Tibial artery (tissue), 4 donors: ENCODE data around the gene CYP2A7.
"Not testable (repeated sequence)": the region's sequence is repeated elsewhere in the genome, so short reads cannot be mapped to it uniquely, and the experiment has no call there.

ENCODE experiments used
- DNase-seq, 2 donors: peaks; one replicate each; pipeline ENCODE4 v3.0.0-alpha.2; 2019
- H3K27ac ChIP-seq, 2 donors: fragments of 200-600 bp; sonication (generic) in 1 of 2; 1 replicate in 1 of 2; 2 replicates in 1 of 2; pipeline ENCODE4 v1.5.1; 2018 to 2019; ENCODE audit warnings: mild to moderate bottlenecking in 1 of 2
- H3K27me3 ChIP-seq, 2 donors: fragments of 200-600 bp; sonication (generic) in 1 of 2; one replicate each; pipeline versions ENCODE4 v1.5.1 to v1.6.0; 2016 to 2019
- H3K36me3 ChIP-seq, 3 donors: fragments of 200-600 bp; sonication (generic) in 2 of 3; one replicate each; pipeline ENCODE4 v1.5.1; 2016 to 2019; ENCODE audit warnings: mild to moderate bottlenecking in 2 of 3
- H3K4me1 ChIP-seq, 4 donors: fragments of 200-600 bp; sonication (generic) in 2 of 4; 1 replicate in 3 of 4; 2 replicates in 1 of 4; pipeline ENCODE4 v1.5.1; 2016 to 2019
- H3K4me3 ChIP-seq, 2 donors: fragments of 200-600 bp; sonication (generic) in 1 of 2; 1 replicate in 1 of 2; 2 replicates in 1 of 2; pipeline ENCODE4 v1.5.1; 2018 to 2019; ENCODE audit warnings: mild to moderate bottlenecking in 2 of 2
- H3K9me3 ChIP-seq, 3 donors: fragments of 200-600 bp; sonication (generic) in 1 of 3; one replicate each; pipeline ENCODE4 v1.5.1; 2016 to 2019
- intact Hi-C: fragments of 100-400 bp; cut with DNase I; formaldehyde crosslinking; loops from one replicate; pipeline ENCODE4 v1.15.0; 2023; ENCODE audit warnings: low total_unique reads
- TF ChIP-seq, protein P1 (sequence below), 2 experiments: fragments of 200-600 bp in 1 of 2; fragments of 450-650 bp in 1 of 2; IDR thresholded peaks; one replicate each; pipeline ENCODE4 v1.5.1; 2017 to 2019; ENCODE audit warnings: antibody characterized with exemption in 2 of 2, mild to moderate bottlenecking in 1 of 2, moderate library complexity in 1 of 2

The CYP2A7 gene, protein sequence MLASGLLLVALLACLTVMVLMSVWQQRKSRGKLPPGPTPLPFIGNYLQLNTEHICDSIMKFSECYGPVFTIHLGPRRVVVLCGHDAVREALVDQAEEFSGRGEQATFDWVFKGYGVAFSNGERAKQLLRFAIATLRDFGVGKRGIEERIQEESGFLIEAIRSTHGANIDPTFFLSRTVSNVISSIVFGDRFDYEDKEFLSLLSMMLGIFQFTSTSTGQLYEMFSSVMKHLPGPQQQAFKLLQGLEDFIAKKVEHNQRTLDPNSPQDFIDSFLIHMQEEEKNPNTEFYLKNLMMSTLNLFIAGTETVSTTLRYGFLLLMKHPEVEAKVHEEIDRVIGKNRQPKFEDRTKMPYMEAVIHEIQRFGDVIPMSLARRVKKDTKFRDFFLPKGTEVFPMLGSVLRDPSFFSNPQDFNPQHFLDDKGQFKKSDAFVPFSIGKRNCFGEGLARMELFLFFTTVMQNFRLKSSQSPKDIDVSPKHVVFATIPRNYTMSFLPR

DNA sequence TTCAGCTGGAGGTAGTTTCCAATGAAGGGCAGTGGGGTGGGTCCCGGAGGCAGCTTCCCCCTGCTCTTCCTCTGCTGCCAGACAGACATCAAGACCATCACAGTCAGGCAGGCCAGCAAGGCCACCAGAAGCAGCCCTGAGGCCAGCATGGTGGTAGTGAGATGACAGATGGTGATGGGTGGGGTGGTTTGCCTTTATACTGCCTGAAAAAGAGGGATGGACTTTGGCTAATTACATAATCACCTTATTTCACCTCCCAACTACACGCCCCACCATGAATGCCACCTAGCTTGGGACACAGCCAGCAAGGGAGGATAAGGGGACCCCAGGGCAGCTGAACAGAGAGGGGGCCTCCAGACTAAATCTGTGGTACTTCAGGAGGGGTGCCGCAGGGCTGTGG is at the start of gene CYP2A7:
CYP2A7 (minus strand) TSS at position 170 of the 400 bp plus-strand sequence; CDS start at position 149, 21 bp downstream.
- H3K4me3 ChIP-seq, intact Hi-C loops, H3K9me3 ChIP-seq, H3K27me3 ChIP-seq, H3K36me3 ChIP-seq, H3K4me1 ChIP-seq, H3K27ac ChIP-seq, DNase-seq: not testable (repeated sequence)

DNA sequence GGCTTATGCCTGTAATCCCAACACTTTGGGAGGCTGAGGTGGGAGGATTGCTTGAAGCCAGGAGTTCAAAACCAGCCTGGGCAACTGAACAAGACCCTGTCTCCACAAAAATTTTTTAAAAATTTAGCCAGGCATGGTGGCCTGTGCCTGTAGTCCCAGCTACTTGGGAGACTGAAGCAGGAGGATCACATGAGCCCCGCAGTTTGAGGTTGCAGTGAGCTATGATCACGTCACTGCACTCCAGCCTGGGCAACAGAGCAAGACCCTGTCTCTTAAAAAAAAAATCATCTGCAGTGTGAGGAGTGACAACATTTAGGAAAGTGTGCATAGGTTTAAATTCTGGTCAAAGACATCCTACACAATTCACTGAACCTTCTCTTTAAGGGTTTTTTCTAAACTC is 48.8 kb upstream of the CYP2A7 start:
- intact Hi-C loops, H3K36me3 ChIP-seq, H3K27ac ChIP-seq, DNase-seq, H3K4me1 ChIP-seq, H3K4me3 ChIP-seq, H3K27me3 ChIP-seq, H3K9me3 ChIP-seq: not testable (repeated sequence)

DNA sequence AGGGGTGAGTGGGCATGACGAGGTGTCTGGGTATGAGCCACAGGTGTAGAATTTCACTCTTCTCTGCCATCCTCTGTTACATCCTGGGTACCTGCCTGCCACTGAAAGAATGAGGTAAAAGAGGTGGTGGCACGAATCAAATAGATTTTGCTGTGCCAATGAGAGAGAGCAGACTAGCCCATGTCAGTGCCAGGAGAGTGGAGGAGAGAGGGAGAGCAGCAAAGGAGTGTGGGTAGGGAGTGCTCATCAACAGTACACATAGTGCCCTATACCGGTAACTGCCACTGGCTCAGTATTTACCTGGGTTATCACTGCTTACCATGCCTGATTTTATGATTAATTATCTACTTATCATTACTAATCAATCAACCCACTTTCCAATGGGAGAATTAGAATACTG is 47.9 kb upstream of the CYP2A7 start:
- H3K36me3 ChIP-seq, DNase-seq: not testable (repeated sequence)

GRCh38 chr19:40928850-40929249 is 46.8 kb upstream of the CYP2A7 start:
- H3K4me1 ChIP-seq = no peaks in the 10 kb centered on the region

More for the DNA sequence above, 47.9 kb upstream of the CYP2A7 start:
- H3K9me3 ChIP-seq, intact Hi-C loops, H3K27me3 ChIP-seq, H3K27ac ChIP-seq, H3K4me1 ChIP-seq, H3K4me3 ChIP-seq: not testable (repeated sequence)

GRCh38 chr19:40927567-40927966 is 45.5 kb upstream of the CYP2A7 start:
- H3K4me1 ChIP-seq = no peaks in the 10 kb centered on the region
- no peaks in the 10 kb centered on the region for H3K36me3 ChIP-seq
- H3K27me3 ChIP-seq = peaks cover 0 to 5% of the 10 kb centered on the region in 2 donors
- no peak overlapping the region for H3K27ac ChIP-seq
- no peaks in the 10 kb centered on the region for H3K9me3 ChIP-seq
- no peak for DNase-seq
- no peak overlapping the region for H3K4me3 ChIP-seq
- intact Hi-C loops = no loop called here
- TF ChIP-seq, protein P1, sequence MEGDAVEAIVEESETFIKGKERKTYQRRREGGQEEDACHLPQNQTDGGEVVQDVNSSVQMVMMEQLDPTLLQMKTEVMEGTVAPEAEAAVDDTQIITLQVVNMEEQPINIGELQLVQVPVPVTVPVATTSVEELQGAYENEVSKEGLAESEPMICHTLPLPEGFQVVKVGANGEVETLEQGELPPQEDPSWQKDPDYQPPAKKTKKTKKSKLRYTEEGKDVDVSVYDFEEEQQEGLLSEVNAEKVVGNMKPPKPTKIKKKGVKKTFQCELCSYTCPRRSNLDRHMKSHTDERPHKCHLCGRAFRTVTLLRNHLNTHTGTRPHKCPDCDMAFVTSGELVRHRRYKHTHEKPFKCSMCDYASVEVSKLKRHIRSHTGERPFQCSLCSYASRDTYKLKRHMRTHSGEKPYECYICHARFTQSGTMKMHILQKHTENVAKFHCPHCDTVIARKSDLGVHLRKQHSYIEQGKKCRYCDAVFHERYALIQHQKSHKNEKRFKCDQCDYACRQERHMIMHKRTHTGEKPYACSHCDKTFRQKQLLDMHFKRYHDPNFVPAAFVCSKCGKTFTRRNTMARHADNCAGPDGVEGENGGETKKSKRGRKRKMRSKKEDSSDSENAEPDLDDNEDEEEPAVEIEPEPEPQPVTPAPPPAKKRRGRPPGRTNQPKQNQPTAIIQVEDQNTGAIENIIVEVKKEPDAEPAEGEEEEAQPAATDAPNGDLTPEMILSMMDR (IDR thresholded peaks at IDR 0.05) = no peak

More at GRCh38 chr19:40928850-40929249, 46.8 kb upstream of the CYP2A7 start:
- TF ChIP-seq, protein P1 (IDR thresholded peaks at IDR 0.05) = no peak
- intact Hi-C loops = no loop called here
- Histone ChIP-seq H3K36me3 (no peaks in the 10 kb centered on the region), H3K9me3 (no peaks in the 10 kb centered on the region), H3K27ac (no peak overlapping the region), H3K4me3 (no peak overlapping the region), H3K27me3 (peaks cover 0 to 5% of the 10 kb centered on the region in 2 donors)
- no peak for DNase-seq

DNA sequence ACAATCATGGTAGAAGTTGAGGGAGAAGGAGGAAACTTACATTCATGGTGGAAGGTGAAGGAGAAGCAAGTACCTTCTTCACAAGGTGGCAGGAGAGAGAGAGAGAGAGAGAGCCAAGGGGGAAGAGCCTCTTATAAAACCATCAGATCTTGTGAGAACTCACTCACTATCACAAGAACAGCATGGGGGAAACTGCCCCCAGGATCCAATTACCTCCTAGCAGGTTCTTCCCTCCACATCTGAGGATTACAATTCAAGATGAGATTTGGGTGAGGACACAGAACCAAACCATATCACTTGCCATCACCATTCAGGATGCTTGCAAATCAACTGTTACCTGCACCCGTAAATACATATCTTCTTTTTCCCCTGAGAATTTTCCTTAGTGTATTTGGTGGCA is 44.2 kb upstream of the CYP2A7 start:
- H3K27me3 ChIP-seq, H3K4me3 ChIP-seq, H3K4me1 ChIP-seq, DNase-seq, intact Hi-C loops, H3K9me3 ChIP-seq, H3K36me3 ChIP-seq, H3K27ac ChIP-seq: not testable (repeated sequence)

DNA sequence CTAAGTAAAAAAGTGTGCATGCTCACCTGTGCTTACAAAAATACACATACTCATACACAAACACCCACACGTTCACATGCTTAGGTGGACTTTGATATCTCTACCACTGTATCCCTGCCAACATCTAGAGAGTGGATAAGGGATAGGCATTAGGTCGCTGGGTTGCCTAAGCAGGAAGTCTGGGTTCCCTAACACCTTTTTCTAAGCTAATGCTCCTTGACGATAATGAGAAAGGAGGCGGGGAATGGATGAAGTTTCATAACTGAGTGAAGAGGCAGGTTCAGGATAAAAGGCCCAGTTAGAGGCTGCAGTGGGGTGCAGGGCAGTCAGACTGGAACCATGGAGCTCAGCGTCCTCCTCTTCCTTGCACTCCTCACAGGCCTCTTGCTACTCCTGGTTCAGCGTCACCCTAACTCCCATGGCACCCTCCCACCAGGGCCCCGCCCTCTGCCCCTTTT is 41.9 kb upstream of the CYP2A7 start:
- Histone ChIP-seq H3K4me1 (no peaks in the 10 kb centered on the region), H3K9me3 (peaks cover 0 to 8% (median 0%) of the 10 kb centered on the region in 3 donors), H3K36me3 (no peaks in the 10 kb centered on the region), H3K27ac (no peak overlapping the region), H3K27me3 (peaks cover 0 to 6% of the 10 kb centered on the region in 2 donors), H3K4me3 (no peak overlapping the region)
- intact Hi-C loops = no loop called here
- TF ChIP-seq, protein P1 (IDR thresholded peaks at IDR 0.05) = no peak
- no peak for DNase-seq

GRCh38 chr19:40922237-40923160 is 40.5 kb upstream of the CYP2A7 start:
- not testable (repeated sequence) for H3K27ac ChIP-seq

More at GRCh38 chr19:40922237-40923160, 40.5 kb upstream of the CYP2A7 start:
- DNase-seq, H3K27me3 ChIP-seq, H3K4me3 ChIP-seq, intact Hi-C loops, H3K9me3 ChIP-seq, H3K36me3 ChIP-seq, H3K4me1 ChIP-seq: not testable (repeated sequence)
